ENCODE data around the gene SIGLEC12. TPM values are rescaled to one million over a fixed set of nuclear protein-coding genes. Genes with fewer than 3 reads are reported as not detected.

Gene SIGLEC12
- total and polyA plus RNA-seq, 2 of the 13 experiments (the other 11 are each of a cell fraction or from before 2014, with no cell fraction given), result not detected

GRCh38 chr19:51450730-51451307 is 50.8 kb downstream of the SIGLEC12 start (continued):
- TF ChIP-seq PRDM15 (CRISPR knock-in tag; IDR thresholded peaks at IDR 0.05), result no peak
- TF ChIP-seq KDM5A (IDR thresholded peaks at IDR 0.05; ENCODE audit: borderline replicate concordance, low read length), result no peak
- TF ChIP-seq ZBTB8A (CRISPR knock-in tag; IDR thresholded peaks at IDR 0.05; ENCODE audit: borderline replicate concordance, low read depth), result no peak
- no peak for TF ChIP-seq TEAD3 (CRISPR knock-in tag; optimal IDR thresholded peaks at IDR 0.05; ENCODE audit: borderline replicate concordance)

GRCh38 chr19:51448411-51449016 is 53.1 kb downstream of the SIGLEC12 start:
- H3K4me3 ChIP-seq (replicated peaks in 1 of 3; ENCODE audit: insufficient read depth in 1 of 3, low read depth in 2 of 3, low read length in 3 of 3), result no peak overlapping the region
- no peaks in the 10 kb centered on the region for H4K20me1 ChIP-seq (ENCODE audit: insufficient read depth, low read length)
- no peak overlapping the region for H3K4me2 ChIP-seq (ENCODE audit: low read depth, low read length)
- intact Hi-C loops (cut with micrococcal nuclease; ENCODE audit: unreplicated experiment) (no loop called here), in situ Hi-C loops (cut with HindIII; ENCODE audit: extremely low pct_ligation_motif_present, low pct_unique_long_range_greater_than_20kb) (no loop called here)
- TF ChIP-seq LBX2 (CRISPR knock-in tag; IDR thresholded peaks at IDR 0.05; ENCODE audit: borderline replicate concordance), result no peak
- no peaks in the 10 kb centered on the region for H3K79me2 ChIP-seq (ENCODE audit: insufficient read depth, low read length)
- BruUV-seq (replicated peaks), result no TSS peak
- DNase-seq (ENCODE audit: low spot score) (no peak), FAIRE-seq (no peak), ATAC-seq (no peak)
- no peaks in the 10 kb centered on the region for H3K4me1 ChIP-seq (ENCODE audit: insufficient read depth, low read length)
- CTCF ChIA-PET (ENCODE audit: low intra/inter-chr PET ratio, low total read pairs), result no interaction called here
- H3K27me3 ChIP-seq (ENCODE audit: control insufficient read depth in 1 of 2, insufficient read depth in 2 of 2, low read length in 2 of 2), result peaks cover 2 to 10% of the 10 kb centered on the region in 2 experiments; a peak in 4 of 5 replicates
- WGBS (ENCODE audit: low lambda C conversion rate), result 10% methylated on average over 13 of the region's 13 CpGs
- POLR2A ChIA-PET, result no interaction called here
- no peak overlapping the region for H3K9ac ChIP-seq (ENCODE audit: insufficient read depth, low read depth, low read length)
- no peak overlapping the region for H2AFZ ChIP-seq (ENCODE audit: low read length)
- no peak overlapping the region for H3K27ac ChIP-seq (ENCODE audit: extremely low read length, insufficient read depth, low read length)
- no peaks in the 10 kb centered on the region for H3K9me3 ChIP-seq (ENCODE audit: low read length)
- no peaks in the 10 kb centered on the region for H3K36me3 ChIP-seq (replicated peaks in 1 of 2; ENCODE audit: control insufficient read depth in 1 of 2, insufficient read depth in 2 of 2, low read length in 2 of 2)

Measured in HepG2 (cell line).